K562 (cell line): Measurements from ENCODE around the gene TBCCD1.

Experiments used
- HOXB6 ChIP-seq: fragments of 250-450 bp; sonication (Bioruptor Pico); IDR thresholded peaks from 2 replicates; pipeline ENCODE4 v1.5.1; 2022; ENCODE audit warnings: mild to moderate bottlenecking, borderline replicate concordance
- TEAD4 ChIP-seq, 2 experiments: sonication (generic) in 1 of 2; formaldehyde crosslinking in 1 of 2; IDR thresholded peaks; 2 replicates each; pipeline versions ENCODE4 v1.6.1 to v1.8.0; 2012 to 2022; ENCODE audit warnings: borderline replicate concordance in 1 of 2, inconsistent platforms in 1 of 2, low read length in 1 of 2, mild to moderate bottlenecking in 1 of 2, missing genetic modification reagents in 1 of 2

GRCh38 chr3:186519021-186519658 lies 48.0 kb downstream of the TBCCD1 start:
- TF ChIP-seq TEAD4 (IDR thresholded peaks at IDR 0.05; ENCODE audit: low read length) = no peak
- TF ChIP-seq TEAD4 (CRISPR knock-in tag; IDR thresholded peaks at IDR 0.05; ENCODE audit: borderline replicate concordance) = no peak
- no peak for TF ChIP-seq HOXB6
